Left ventricle myocardium superior (tissue), 1 donor: Measurements from ENCODE around the gene PCSK5. TPM values are rescaled to one million over a fixed set of nuclear protein-coding genes. Genes with fewer than 3 reads are reported as not detected.

ENCODE experiments used
- ATAC-seq: fragments of 200-7000 bp; cut with Tn5 transposase; one replicate; pipeline ENCODE4 v1.9.1; 2020; ENCODE audit warnings: mild to moderate bottlenecking, moderate library complexity
- DNase-seq: peaks from one replicate; pipeline ENCODE4 v3.0.0-alpha.2; 2020
- intact Hi-C: fragments of 100-400 bp; cut with micrococcal nuclease; formaldehyde crosslinking; loops from one replicate; pipeline ENCODE4 v1.11.0; 2022
- total RNA-seq: library from RNA; stranded (reverse); fragmentation: NEBNext Ultra II Directional; extraction: Animal tissue kit (Norgen Biotek cat#: 25700); gene quantifications from one replicate; pipeline ENCODE4 v1.2.1, GENCODE V29; 2021
- donor health status: DM: no; HTN: yes; CAD: no; lungs with severe emphysema.

Gene PCSK5
- total RNA-seq, 1 donor from 2014 or later, result 4.1 TPM

DNA sequence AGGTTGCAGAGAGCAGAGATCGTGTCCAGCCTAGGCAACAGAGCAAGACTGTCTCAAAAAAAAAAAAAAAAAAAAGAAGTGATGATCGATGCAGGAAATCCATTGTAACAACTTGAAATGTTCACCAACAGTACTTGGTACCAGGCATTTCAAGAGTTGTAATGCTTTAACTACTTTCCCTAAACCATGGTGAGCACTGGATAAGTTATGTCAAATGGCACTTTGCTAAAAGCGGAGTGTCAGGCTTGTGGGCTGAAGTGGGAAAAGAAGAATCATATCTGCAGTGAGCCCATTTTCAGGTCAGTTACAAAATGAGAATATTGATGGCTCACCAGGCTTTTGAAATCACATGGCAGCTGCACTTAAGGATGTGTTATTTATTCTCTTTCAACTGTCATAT lies 301.5 kb downstream of the PCSK5 start:
- no peak for ATAC-seq
- no peak for DNase-seq
- intact Hi-C loops, result no loop called here

DNA sequence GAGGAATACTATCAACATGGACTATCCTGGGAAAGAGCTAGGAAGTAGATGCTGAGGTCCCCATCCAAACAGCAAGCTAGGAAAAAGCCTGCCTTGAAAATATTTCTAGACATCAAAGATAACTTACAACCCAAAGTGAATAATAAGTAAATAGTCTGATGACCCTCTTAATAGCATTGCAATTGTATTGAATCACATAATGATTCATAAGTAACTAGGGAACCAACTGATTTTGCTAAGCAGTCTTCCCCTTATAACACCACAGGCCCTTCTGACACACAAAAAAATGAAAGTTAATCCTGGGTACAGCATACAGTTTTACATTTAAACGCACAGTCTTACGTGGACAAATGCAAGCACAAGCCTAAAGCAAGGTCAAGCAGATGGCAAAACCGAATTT lies 304.4 kb downstream of the PCSK5 start:
- intact Hi-C loops, result no loop called here
- no peak for ATAC-seq
- no peak for DNase-seq

DNA sequence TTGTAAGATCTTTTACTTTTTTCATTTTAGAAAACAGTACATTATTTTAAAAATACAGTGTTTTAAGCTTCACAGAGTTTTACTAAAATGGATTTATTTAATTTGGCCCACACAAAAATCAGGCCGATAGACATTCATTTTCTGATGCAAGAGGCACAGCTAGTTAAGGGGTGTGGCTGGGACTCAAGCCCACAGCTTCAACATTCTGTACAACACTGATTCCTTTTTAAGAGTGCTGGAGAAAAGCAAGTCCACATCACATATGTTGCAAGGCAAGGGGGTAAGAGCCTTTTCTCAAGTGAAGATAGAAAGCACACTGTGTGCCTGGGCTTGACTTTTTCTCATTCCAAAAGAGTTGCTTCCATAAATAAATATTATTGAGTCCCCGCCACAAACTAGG lies 307.9 kb downstream of the PCSK5 start:
- intact Hi-C loops, result no loop called here
- ATAC-seq (peak; percentile 40), DNase-seq (peak; percentile 38)

DNA sequence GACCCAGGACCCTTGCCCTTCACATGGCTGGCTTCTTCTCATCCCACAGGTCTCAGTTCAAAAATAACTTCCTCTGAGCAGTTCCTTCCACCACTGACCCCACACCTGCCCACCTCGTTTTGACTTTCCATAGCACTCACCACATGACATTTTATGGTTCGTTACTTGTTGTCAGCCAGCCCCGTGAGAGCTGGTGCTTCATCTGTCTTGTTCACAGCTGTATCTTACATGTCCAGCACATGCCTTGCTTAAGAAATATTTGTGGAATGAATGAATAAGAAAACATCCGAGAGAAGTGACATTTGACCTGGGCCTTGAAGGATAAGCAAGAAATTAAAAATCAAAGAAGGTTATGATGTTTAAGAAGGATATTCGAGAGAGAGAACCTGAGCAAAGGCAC lies 309.8 kb downstream of the PCSK5 start:
- DNase-seq, result no peak
- no peak for ATAC-seq
- intact Hi-C loops, result no loop called here

DNA sequence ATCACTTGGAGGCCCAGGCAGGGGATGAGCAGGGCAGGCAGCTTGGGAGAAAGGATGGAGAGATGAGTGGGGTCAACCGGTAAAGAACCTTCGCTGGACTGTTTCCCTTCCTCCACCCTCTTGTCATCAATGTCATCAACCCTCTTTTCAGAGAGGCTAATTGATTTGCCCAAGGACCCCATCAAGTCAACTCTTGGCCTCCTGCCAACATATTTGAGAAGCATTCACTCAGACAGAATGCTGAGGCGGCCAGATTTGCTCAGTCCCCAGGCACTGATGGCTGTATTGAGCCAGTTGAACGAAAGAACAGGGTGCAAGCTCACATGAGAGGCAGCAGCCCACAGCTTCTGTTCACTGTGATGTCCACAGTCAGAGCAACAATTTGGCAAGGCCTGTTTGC lies 310.3 kb downstream of the PCSK5 start:
- intact Hi-C loops, result no loop called here
- ATAC-seq (no peak), DNase-seq (no peak)

DNA sequence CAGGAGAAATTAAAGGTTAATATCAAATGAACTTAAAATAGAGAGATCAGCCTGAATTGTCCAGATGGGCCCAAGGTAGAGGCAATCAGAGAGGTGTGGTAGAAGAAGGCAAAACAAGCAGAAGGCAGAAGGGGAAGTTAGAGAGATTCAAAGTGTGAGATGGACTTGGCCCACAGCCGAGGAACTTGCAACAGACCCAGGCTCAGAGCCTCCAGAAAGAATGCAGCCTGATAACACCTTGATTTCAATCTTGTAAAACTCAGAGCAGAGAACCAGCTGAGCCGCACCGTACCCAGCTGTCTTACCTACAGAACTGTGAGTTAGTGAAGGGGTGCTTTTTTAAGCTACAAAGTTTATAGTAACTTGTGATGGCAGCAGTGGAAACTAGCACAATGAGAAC lies 312.9 kb downstream of the PCSK5 start:
- intact Hi-C loops, result no loop called here
- peak; percentile 44 for DNase-seq
- no peak for ATAC-seq

DNA sequence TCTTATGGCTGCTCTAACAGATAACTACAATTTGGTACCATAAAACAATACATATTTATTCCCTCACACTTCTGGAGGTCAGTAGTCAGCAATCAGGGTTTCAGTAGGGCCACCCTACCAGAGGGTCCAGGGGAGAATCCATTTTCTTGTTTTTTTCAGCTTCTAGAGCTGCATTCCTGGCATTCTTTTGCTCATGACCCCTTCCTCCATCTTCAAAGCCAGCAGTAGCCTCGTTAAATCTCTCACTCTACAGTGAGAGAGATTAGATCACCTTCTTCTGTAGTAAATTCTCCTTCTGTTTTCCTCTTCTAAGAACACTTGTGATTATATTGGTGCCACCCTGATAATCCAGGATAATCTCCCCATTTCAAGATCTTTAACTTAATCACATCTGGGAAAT lies 316.3 kb downstream of the PCSK5 start:
- intact Hi-C loops, result no loop called here
- no peak for DNase-seq
- no peak for ATAC-seq

DNA sequence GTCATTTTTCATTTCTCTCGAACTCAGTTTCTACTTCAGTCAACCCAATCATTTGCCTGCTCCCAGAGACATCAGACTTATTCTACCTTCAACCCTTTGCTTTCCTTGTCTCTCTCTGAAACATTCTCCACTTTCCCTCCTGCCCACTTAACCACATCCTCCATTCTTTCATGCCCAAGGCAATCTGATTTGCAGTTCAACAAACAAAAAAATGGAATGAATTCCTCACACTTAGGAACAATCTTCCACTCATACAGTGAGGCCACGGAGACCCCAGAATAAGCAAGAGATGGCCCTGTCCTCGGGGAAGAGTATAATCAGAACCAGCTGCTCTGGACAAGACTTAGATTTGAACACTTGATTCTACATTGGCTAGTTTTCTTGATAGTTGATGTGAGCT lies 323.3 kb downstream of the PCSK5 start:
- no peak for ATAC-seq
- intact Hi-C loops, result no loop called here
- DNase-seq, result no peak

DNA sequence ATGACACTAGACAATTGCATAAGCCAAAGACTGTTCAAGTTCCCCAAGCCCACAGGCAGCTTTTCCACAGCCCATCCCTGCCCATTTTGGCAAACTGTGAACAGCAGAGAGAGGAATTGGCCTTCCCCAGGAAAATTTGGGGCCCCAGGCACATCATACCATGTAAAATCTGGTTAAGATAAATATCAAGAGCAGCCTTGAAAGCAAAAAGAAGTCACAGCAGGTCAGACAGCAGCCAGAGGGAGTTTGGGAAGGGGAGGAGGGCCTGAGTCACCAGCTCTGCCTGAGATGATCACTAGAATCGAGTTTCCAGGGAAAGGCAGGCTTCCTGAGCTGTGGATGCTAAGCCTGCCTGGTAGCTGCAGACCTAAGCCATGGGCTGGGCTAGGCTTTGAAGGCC lies 324.6 kb downstream of the PCSK5 start:
- ATAC-seq, result no peak
- DNase-seq, result no peak
- intact Hi-C loops, result no loop called here

DNA sequence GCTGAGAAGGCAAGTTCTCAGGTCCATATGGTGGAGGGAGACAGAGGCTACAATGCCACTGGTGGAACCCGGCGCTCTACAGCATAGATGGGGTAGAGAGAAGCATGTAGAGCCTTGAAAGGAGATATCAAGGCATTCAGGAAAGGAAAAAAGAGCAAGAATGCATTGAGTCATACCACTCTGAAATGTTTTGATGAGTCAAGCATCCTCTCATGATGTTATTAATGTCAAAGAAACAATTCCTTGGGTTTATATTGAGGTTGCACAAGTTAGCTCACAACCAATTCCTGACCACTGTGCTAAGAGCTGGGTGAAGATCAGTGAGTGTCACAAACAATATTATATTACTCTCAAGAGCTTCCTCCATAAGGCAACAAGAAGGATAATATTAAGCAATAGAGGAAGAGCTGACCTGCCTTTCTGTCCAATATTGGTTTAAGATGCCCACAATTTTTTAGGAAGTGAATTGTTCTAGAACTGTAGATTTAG lies 325.7 kb downstream of the PCSK5 start:
- intact Hi-C loops, result no loop called here
- ATAC-seq, result no peak

DNA sequence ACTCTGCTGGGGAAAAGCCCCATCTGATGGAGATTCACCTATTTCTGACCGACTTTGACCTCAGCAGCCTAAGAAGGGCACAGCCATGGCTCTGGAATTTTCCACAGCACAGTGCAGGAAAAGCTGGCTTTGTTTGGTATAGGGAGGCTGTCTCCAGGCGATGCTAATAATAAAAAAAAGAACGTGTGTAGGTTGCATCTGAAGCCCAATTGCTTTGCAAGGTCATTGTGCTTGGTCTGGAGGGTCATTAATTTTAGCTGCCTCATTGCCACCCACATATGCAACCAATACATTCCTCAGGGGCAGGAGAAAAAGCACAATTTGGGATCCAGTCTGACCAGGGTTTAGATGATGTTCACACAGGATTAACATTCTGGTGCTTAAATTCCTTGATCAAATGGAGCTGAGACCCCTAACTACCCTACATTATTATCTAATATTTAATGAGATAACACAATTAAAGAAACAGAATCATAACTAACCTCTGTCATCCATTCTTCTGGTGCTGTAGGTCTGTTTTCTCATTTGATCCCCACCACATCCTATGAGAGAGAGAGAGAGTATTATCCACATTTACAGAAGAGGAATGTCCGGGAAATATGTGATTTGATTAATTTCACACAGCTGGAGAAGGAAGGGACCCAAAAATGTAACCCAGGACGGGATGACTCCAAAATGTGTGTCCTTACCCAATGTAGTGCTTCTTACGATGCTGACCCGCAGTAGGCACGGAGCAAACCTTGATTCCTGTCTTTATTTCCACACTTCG lies 327.8 kb downstream of the PCSK5 start:
- ATAC-seq (no peak), DNase-seq (no peak)
- intact Hi-C loops, result no loop called here

More for the DNA sequence above, 325.7 kb downstream of the PCSK5 start:
- DNase-seq, result no peak

DNA sequence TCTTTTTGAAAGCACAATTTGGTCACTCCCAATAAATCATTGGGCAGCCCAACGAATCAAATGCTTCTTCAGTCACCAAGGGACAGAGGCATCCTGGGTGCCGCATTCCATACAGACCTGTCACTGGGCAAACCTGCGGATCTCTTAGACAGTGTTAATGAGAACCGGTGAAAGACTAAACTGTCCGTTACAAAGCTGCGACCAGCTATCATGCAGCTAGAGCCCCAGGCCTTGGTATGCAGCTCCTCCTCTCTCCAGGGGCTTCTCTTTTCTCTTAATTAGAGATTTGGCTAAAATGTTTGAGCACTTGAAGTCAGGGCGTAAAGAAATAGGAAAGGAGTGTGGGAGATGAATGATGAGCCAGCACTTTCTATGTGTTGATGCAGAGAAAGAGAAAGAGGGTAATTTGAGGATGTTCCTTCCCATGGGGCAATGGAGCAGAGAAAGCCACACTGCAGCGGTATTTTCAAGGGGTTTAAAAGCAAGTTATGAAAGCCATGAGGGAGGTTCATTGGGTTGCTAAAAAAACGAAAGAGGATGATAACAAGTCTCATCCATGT lies 328.5 kb downstream of the PCSK5 start:
- DNase-seq (no peak), ATAC-seq (no peak)
- intact Hi-C loops, result no loop called here

DNA sequence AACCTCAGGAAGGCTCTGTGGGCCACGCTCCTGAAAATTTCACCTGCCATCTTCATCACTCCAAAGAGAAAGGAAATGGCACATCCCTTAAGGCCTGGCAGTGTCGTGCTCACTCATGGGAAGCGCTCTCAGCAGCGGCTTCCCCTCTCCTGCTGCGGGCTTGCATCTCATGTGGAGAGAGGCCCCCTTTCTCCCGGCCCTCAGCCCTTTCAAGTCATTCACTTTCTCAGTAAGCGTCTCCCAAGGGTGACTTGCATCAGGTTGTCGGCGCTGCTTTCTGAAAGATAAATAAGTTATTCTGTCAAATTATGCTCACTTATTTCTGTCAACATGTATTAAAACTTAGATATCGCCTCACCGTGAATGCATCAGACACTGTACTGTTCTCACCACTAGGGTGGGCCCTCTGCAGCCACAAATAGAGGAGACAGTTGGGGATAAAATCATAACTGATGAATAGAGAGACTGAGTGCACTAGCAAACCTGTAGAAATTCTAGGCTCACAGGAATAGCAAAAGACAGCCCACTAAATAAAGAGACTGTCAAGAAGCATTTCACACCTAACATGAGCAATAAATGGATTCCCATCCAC lies 329.2 kb downstream of the PCSK5 start:
- intact Hi-C loops, result no loop called here
- ATAC-seq (peak; percentile 66), DNase-seq (no peak)

DNA sequence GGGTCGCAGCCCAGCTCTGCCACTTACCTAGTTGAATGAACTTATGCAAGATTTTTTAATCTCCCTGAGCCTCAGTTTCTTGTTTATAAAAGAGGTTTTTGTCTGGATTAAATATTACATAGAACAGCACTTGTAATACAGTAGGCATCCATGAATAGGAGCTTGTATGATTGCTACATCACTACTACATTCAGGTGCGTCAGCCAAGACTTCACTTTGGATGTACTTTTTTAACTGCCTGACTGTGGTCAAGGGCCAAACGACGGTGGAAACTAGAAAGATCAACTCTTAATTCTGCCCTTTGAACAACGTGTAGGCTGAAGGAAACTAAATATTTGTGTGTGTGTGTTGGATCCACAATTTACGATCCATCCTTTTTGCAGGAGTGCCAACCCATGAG lies 330.9 kb downstream of the PCSK5 start:
- DNase-seq (no peak), ATAC-seq (no peak)
- intact Hi-C loops, result no loop called here

DNA sequence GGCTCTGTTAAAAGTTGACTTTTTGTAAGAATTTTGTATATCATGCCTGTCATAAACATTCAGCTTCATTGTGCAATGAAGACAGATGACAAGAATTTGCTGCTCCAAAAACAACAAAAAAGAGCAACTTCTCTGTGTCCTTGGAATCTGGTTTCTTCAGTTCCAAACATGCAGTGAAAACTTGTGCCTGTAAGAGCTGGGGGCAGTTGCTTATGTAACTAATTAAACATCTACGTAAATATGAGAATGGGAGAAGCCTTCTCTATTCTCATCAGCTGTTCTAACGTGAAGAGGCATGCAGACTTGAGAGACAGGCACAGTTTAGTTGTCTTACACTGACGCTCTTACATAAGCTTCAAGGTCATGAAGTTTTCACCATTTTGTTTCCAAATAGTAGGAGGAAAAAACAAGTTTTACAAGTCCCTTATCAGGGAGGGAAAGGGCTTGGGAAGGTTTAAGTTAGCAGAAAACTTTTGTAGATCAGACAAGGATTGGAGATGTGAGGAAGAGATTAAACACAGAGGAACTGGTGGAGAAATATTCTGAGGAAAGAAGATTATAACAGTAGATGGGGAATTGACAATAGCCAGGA lies 333.4 kb downstream of the PCSK5 start:
- intact Hi-C loops, result no loop called here
- ATAC-seq, result peak; percentile 55
- DNase-seq, result no peak

DNA sequence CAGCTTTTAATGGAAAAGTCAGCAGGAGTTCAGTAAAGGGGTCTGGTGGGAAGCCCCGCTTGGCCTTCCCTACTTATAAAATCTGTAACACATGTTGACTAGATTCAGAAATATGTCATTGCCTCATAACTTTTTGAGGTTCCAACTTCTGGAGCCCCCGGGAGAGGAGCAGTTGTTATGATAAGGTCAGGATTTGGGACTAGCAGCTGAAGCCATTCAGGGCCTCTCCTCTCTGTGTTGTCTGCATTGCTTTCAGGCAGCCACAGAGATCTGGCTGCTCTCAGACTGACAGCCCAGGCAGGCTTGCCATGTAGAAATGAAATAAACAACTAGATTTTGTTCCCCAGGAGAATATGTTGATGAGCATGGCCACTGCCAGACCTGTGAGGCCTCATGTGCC lies 336.7 kb downstream of the PCSK5 start:
- DNase-seq (no peak), ATAC-seq (peak; percentile 90)
- intact Hi-C loops, result no loop called here

DNA sequence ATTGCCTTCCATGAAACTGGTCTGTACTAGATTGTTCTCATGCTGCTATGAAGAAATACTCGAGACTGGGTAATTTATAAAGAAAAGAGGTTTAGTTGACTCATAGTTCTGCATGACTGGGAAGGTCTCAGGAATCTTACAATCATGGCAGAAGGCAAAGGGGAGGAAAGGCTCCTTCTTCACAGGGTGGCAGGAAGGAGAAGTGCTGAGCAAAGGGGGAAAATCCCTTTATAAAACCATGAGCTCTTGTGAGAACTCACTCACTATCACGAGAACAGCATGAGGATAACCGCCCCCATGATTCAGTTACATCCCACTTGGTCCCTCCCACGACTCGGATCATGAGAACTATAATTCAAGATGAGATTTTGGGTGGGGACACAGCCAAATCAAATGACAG lies 340.5 kb downstream of the PCSK5 start:
- intact Hi-C loops, result no loop called here
- DNase-seq, result no peak
- no peak for ATAC-seq

DNA sequence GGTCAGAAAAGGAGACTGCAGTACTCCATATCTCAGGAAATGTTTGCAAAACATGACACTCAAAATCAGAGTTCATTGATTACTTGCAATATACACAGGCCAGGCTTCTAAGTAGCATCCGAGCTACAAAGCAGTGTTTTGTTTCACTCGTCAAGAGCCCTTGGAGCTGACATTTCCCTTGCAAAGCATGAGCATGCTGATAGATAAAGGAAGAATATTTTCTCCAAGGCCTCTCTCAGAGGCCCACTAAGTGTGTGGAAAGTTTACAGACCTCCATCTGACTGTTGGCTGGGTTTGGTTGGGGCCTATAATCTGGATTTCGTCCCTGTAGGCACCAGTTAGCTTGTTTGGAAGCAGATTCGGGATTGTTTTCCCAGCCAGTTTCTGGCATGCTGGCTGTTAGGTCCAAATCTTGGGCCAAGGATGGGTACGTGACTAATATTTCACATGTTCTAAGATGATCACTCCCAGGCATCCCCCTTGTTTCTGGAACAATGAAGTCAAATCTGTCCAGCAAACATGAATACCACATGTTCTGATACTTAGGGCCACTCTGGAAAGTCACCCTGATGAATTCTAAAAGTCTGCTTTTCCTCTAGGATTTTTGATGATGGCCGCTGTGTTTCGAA lies 342.5 kb downstream of the PCSK5 start:
- intact Hi-C loops, result no loop called here
- no peak for DNase-seq
- ATAC-seq, result no peak

DNA sequence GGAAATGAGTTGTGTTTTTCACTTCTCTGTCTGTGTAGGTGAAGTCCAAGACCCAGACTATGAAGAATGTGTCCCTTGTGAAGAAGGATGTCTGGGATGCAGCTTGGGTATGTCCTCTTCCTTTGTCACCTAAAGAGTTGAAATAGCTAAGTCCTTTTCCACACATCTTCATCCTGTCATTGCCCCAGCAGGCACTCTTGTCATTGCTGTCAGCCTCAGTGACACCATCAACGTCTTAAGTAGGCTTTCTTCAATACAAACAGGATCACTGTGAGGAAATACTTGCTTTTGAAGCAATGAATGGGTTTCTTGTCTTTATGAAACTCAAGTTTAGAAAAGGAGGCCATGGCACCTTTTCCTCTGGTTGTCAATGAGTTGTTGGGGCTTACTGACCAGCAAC lies 350.1 kb downstream of the PCSK5 start:
- DNase-seq (no peak), ATAC-seq (no peak)
- intact Hi-C loops, result no loop called here

DNA sequence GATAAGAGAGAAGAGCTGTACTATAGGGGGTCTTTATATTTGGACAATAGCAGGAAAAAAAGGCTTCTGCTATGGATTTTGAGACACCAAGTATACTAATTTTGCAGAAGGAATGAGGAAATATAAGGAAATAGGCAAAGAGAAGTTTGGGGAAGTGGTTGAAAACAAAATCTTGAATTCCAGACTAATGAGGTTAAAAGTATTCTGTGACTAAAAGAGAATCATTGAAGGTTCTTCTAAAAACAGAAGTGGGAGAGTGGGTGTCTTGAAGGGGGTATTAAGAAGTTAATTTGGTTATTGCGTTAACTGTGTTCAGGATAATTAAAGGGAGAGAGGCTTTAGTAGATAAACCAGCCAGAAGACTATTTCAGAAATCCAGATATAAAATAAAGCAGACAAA lies 355.0 kb downstream of the PCSK5 start:
- ATAC-seq (no peak), DNase-seq (no peak)
- intact Hi-C loops, result no loop called here
